H1 (cell line): ENCODE measurements around the gene LTA. TPM values are rescaled to one million over a fixed set of nuclear protein-coding genes. Genes with fewer than 3 reads are reported as not detected.

Experiments used
- GABPA ChIP-seq: IDR thresholded peaks from 2 replicates; pipeline ENCODE4 v1.6.1; 2011; ENCODE audit warnings: mild to moderate bottlenecking, low read length, moderate library complexity, borderline replicate concordance; ENCODE audit not compliant: insufficient read depth
- SIN3A ChIP-seq, 2 experiments: IDR thresholded peaks in 1 of 2; conservative IDR thresholded peaks in 1 of 2; 2 replicates each; pipeline ENCODE4 v1.6.1; 2011 to 2012; ENCODE audit warnings: low read length in 2 of 2, improper control_type of control experiment in 1 of 2, low read depth in 1 of 2, mild to moderate bottlenecking in 1 of 2
- TBP ChIP-seq: IDR thresholded peaks from 2 replicates; pipeline ENCODE4 v1.6.1; 2011; ENCODE audit warnings: low read depth, low read length, improper control_type of control experiment
- polyA plus RNA-seq, 7 experiments: library from polyadenylated mRNA; depleted of rRNA in 3 of 7; stranded (reverse) in 5 of 7; unstranded in 2 of 7; fragments of >200 nt in 5 of 7; fragments of 200-250 nt in 2 of 7; gene quantifications; 1 replicate in 5 of 7; 2 replicates in 1 of 7; 4 replicates in 1 of 7; pipeline versions ENCODE4 v1.2.1 to v1.2.3, GENCODE V29; 2011 to 2013; ENCODE audit warnings: missing spikeins in 2 of 7, mixed read lengths in 2 of 7
- total RNA-seq: library from RNA; stranded (reverse); fragmentation: NEBNext Ultra II Directional; extraction: Animal tissue kit (Norgen Biotek cat#: 25700); gene quantifications from 2 replicates; pipeline ENCODE4 v1.2.1, GENCODE V29; 2021

LTA gene
- total and polyA plus RNA-seq, 2 of the 8 experiments (the other 6 are each of a cell fraction or from before 2014, with no cell fraction given) = not detected

DNA sequence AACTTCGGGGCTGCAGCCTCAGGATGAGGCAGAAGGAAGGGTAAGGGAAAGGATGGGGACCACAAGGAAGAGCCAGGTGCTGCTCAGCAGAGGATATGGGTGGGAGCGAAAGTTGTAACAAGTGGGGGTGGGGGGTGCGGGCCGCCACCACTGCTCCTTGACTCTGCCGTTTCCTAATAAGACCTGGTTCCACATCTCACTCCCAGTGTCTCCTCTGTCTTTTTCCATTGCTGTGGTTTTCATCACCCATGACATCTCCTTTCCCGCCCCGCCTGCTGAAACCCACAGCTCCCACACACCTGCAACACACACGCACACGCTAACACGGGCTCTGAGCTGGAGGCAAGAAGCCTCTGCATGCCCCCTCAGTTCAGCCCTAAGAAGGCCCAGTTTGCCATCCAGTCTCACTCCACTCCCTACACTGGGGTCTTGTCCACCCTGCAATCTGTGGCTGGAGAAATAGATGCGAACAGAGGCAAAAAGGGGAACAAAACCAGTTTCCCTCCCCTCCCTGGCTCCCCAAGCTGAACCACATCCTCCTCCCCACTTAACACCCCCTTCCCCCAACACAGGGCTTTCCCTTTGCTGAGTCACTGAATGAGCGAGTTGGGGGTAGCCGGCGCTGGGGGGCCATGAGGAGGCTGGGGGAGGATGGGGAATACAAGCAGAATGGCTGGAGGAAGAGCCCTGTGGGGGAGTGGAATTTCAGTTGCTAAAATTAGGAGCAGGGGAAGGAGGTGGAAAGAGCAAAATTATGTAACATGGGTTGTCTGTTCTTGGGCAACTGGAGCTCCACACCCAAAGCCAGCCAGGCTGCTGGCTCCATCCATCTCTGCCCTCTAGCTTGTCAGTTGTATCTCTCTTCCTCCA, 13.2 kb upstream of the LTA start (continued):
- no peak for TF ChIP-seq SIN3A (conservative IDR thresholded peaks at IDR 0.05 in 1 of 2, IDR thresholded peaks at IDR 0.05 in 1 of 2; ENCODE audit: low read depth in 1 of 2, low read length in 2 of 2)
- TF ChIP-seq TBP = no peak
- TF ChIP-seq GABPA = no peak
